Hepatocyte (in vitro differentiated cells): ENCODE measurements around the gene THSD4. TPM values are rescaled to one million over a fixed set of nuclear protein-coding genes. Genes with fewer than 3 reads are reported as not detected.

Experiments
- DNase-seq: peaks from one replicate; pipeline ENCODE4 v3.0.0-alpha.2; 2016; ENCODE audit warnings: low spot score
- H2AFZ ChIP-seq: fragments of 200-600 bp; sonication (generic); 2 replicates; pipeline ENCODE4 v1.6.0; 2016; ENCODE audit warnings: antibody characterized with exemption, mild to moderate bottlenecking
- H3K27ac ChIP-seq: fragments of 200-600 bp; sonication (generic); 2 replicates; pipeline ENCODE4 v1.5.1; 2016; ENCODE audit warnings: mild to moderate bottlenecking
- H3K27me3 ChIP-seq: fragments of 200-600 bp; sonication (generic); 2 replicates; pipeline ENCODE4 v1.6.1; 2016
- H3K36me3 ChIP-seq: fragments of 200-600 bp; sonication (generic); replicated peaks from 2 replicates; pipeline ENCODE4 v1.5.1; 2016; ENCODE audit warnings: low read depth; ENCODE audit not compliant: insufficient read depth
- H3K4me1 ChIP-seq: fragments of 200-600 bp; sonication (generic); 2 replicates; pipeline ENCODE4 v1.5.1; 2016; ENCODE audit warnings: mild to moderate bottlenecking, moderate library complexity; ENCODE audit not compliant: insufficient read depth
- H3K4me2 ChIP-seq: fragments of 200-600 bp; sonication (generic); 2 replicates; pipeline ENCODE4 v1.6.0; 2016
- H3K4me3 ChIP-seq: fragments of 200-600 bp; sonication (generic); 2 replicates; pipeline ENCODE4 v1.5.1; 2016; ENCODE audit warnings: mild to moderate bottlenecking
- H3K79me2 ChIP-seq: fragments of 200-600 bp; sonication (generic); 2 replicates; pipeline ENCODE4 v1.6.0; 2017; ENCODE audit warnings: mild to moderate bottlenecking
- H3K9me2 ChIP-seq: fragments of 200-600 bp; sonication (generic); replicated peaks from 2 replicates; pipeline ENCODE4 v1.6.0; 2017; ENCODE audit warnings: mild to moderate bottlenecking; ENCODE audit not compliant: insufficient read depth
- H3K9me3 ChIP-seq: fragments of 200-600 bp; sonication (generic); 2 replicates; pipeline ENCODE4 v1.5.1; 2016; ENCODE audit warnings: low read depth, mild to moderate bottlenecking
- H4K20me1 ChIP-seq: fragments of 200-600 bp; sonication (generic); 2 replicates; pipeline ENCODE4 v1.6.0; 2016; ENCODE audit warnings: mild to moderate bottlenecking; ENCODE audit not compliant: insufficient read depth, poor library complexity, severe bottlenecking
- CTCF ChIP-seq: fragments of 200-600 bp; sonication (generic); IDR thresholded peaks from 2 replicates; pipeline ENCODE4 v1.5.1; 2016; ENCODE audit warnings: antibody characterized with exemption, mild to moderate bottlenecking; ENCODE audit not compliant: poor library complexity
- EZH2 ChIP-seq: fragments of 200-600 bp; sonication (generic); IDR thresholded peaks from 2 replicates; pipeline ENCODE4 v1.6.1; 2016; ENCODE audit warnings: antibody characterized with exemption, mild to moderate bottlenecking, borderline replicate concordance
- EZH2phosphoT487 ChIP-seq: fragments of 200-600 bp; sonication (generic); IDR thresholded peaks from one replicate; pipeline ENCODE4 v1.6.1; 2018; ENCODE audit warnings: antibody characterized with exemption, mild to moderate bottlenecking, low read depth, moderate library complexity; ENCODE audit not compliant: unreplicated experiment, severe bottlenecking
- WGBS: methylation state at CpG from one replicate; pipeline ENCODE4 v1.1.6; 2016; ENCODE audit warnings: low lambda C conversion rate; ENCODE audit errors: missing lambda C conversion rate; 5-methylcytosine and 5-hydroxymethylcytosine counted together
- polyA plus RNA-seq: library from polyadenylated mRNA; unstranded; fragments of >200 nt; fragmentation: Nextera tagmentation; extraction: Ambion mirVana; gene quantifications from 2 replicates; pipeline ENCODE4 v1.2.1, GENCODE V29; 2016
- total RNA-seq: library from RNA; depleted of rRNA; stranded (reverse); fragments of >200 nt; gene quantifications from 2 replicates; pipeline ENCODE4 v1.2.3, GENCODE V29; 2014

The THSD4 gene
- total and polyA plus RNA-seq, 2 experiments from 2014 or later = 4.3 to 7.0 TPM

GRCh38 chr15:71529361-71529760, 414.1 kb downstream of the THSD4 start:
- H3K9me2 ChIP-seq = no peaks in the 10 kb centered on the region
- H3K27me3 ChIP-seq = no peaks in the 10 kb centered on the region
- no peak overlapping the region for H3K4me2 ChIP-seq
- H3K27ac ChIP-seq = no peak overlapping the region
- TF ChIP-seq EZH2phosphoT487 (no peak), CTCF (no peak), EZH2 (no peak)
- peaks cover 8% of the 10 kb centered on the region for H3K4me1 ChIP-seq
- H3K9me3 ChIP-seq = no peaks in the 10 kb centered on the region
- H4K20me1 ChIP-seq = no peaks in the 10 kb centered on the region
- H3K36me3 ChIP-seq = no peaks in the 10 kb centered on the region
- no peak overlapping the region for H3K4me3 ChIP-seq
- 62% methylated on average over 1 of the region's 1 CpG for WGBS
- no peak for DNase-seq
- no peaks in the 10 kb centered on the region for H3K79me2 ChIP-seq
- no peak overlapping the region for H2AFZ ChIP-seq

DNA sequence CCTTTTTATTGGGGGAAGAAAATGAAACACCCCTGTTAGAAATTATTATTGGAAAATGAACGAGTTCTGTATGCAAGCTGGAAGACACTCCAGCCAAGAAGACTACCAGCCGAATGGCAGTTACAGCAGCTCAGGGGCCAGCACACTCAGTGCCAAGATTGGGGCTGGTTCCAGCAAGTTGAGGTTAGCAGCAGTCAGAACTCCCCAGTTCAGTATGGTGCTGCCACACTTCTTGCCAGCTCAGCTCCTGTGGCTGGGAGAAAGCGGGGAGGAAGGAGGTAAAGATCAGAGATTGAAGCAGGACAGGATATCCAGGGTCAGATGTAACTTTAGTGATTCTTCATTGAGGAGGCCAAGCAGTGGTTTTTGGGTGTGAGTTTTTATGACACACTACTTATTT, 414.8 kb downstream of the THSD4 start:
- Histone ChIP-seq H3K79me2 (no peaks in the 10 kb centered on the region), H4K20me1 (no peaks in the 10 kb centered on the region), H3K9me3 (no peaks in the 10 kb centered on the region), H3K4me3 (no peak overlapping the region), H3K4me2 (no peak overlapping the region), H3K9me2 (no peaks in the 10 kb centered on the region), H3K27ac (no peak overlapping the region), H3K27me3 (no peaks in the 10 kb centered on the region), H2AFZ (no peak overlapping the region), H3K36me3 (no peaks in the 10 kb centered on the region), H3K4me1 (peaks cover 8% of the 10 kb centered on the region)
- DNase-seq = no peak
- TF ChIP-seq CTCF = no peak
- no peak for TF ChIP-seq EZH2
- TF ChIP-seq EZH2phosphoT487 = no peak
- WGBS = 86% methylated on average over 3 of the region's 3 CpGs

GRCh38 chr15:71532994-71533393, 417.7 kb downstream of the THSD4 start:
- no peak for DNase-seq
- Histone ChIP-seq H3K4me3 (no peak overlapping the region), H3K36me3 (no peaks in the 10 kb centered on the region), H3K4me1 (no peaks in the 10 kb centered on the region), H4K20me1 (no peaks in the 10 kb centered on the region), H3K27me3 (no peaks in the 10 kb centered on the region), H2AFZ (no peak overlapping the region), H3K9me3 (no peaks in the 10 kb centered on the region), H3K4me2 (no peak overlapping the region), H3K27ac (no peak overlapping the region), H3K9me2 (no peaks in the 10 kb centered on the region), H3K79me2 (no peaks in the 10 kb centered on the region)
- WGBS = 47% methylated on average over 6 of the region's 6 CpGs
- TF ChIP-seq CTCF (peak; percentile 39), EZH2phosphoT487 (no peak), EZH2 (no peak)

- Histone ChIP-seq H3K4me1 (no peaks in the 10 kb centered on the region), H3K4me3 (no peak overlapping the region), H4K20me1 (no peaks in the 10 kb centered on the region), H3K9me2 (no peaks in the 10 kb centered on the region), H3K79me2 (no peaks in the 10 kb centered on the region), H2AFZ (no peak overlapping the region), H3K4me2 (no peak overlapping the region), H3K9me3 (no peaks in the 10 kb centered on the region), H3K27me3 (no peaks in the 10 kb centered on the region), H3K27ac (no peak overlapping the region), H3K36me3 (no peaks in the 10 kb centered on the region)
- 88% methylated on average over 5 of the region's 5 CpGs for WGBS
- TF ChIP-seq EZH2 (no peak), EZH2phosphoT487 (no peak), CTCF (no peak)
- DNase-seq = no peak
These were observed 422.9 kb downstream of the THSD4 start for GRCh38 chr15:71538181-71538580.
